Cardiac fibroblast (primary cell): Measurements from ENCODE around the gene GGCT.

ENCODE experiments used
- DNase-seq, 2 donors: peaks; one replicate each; pipeline versions ENCODE4 v3.0.0 to v3.0.0-alpha.2; 2010; ENCODE audit warnings: low read depth in 2 of 2
- H3K4me3 ChIP-seq, 2 donors: replicated peaks in 1 of 2; 1 replicate in 1 of 2; 2 replicates in 1 of 2; pipeline ENCODE4 v1.5.1; 2011; ENCODE audit warnings: low read depth in 2 of 2, low read length in 2 of 2, mild to moderate bottlenecking in 2 of 2, moderate library complexity in 1 of 2
- CTCF ChIP-seq: IDR thresholded peaks from one replicate; pipeline ENCODE4 v1.5.1; 2011; ENCODE audit warnings: low read depth, mild to moderate bottlenecking, low read length, inconsistent platforms

GGCT gene

GRCh38 chr7:30473903-30474302 is 30.7 kb downstream of the GGCT start:
- no peak for TF ChIP-seq CTCF
- no peak for DNase-seq
- H3K4me3 ChIP-seq = no peak overlapping the region

DNA sequence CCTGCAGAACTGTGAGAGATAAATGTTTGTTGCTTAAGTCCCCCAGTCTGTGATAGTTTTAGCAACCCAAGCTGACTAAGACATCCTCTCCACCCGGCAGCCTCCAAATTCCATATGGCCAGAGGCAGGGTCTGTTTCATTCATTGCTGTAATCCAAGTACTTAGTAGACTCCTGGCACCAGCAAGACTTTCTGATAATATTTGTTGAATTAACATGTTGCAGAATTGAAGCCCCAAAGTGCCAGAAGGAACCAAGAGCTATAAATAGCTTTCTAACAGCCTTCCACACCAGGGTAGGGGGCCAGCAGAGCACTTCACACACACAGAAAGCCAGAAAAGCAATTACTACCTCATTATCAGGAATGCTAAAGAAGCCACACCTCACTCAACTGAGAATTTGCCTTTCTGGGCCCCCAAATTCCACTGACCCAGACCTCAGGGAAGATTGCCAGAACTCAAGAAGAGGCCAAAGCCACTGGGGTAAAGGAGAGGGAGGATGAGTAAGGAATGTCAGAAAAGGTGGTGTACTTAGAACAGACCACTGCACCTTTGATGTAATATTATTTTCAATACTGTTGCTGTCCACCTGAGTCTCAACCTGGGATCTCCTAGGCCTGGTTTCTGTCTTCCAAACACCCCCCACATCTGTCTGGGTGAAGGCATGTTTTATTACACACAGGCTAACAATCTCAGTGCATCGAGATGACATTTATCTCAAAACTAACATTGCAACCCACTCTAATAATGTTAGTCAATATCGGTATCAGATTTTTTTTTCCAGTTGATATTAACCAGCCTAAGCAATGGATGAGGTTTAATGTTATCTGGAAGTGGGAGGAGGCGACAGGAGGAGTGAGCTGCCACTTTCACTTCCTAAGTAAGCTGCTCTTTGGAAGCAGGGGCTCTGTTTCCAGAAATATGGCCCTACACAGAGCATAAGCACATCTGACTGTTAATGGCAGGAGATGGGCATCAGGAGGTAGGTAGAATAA is 31.5 kb downstream of the GGCT start:
- DNase-seq = peak; percentile 87 to 95
- TF ChIP-seq CTCF = no peak

DNA sequence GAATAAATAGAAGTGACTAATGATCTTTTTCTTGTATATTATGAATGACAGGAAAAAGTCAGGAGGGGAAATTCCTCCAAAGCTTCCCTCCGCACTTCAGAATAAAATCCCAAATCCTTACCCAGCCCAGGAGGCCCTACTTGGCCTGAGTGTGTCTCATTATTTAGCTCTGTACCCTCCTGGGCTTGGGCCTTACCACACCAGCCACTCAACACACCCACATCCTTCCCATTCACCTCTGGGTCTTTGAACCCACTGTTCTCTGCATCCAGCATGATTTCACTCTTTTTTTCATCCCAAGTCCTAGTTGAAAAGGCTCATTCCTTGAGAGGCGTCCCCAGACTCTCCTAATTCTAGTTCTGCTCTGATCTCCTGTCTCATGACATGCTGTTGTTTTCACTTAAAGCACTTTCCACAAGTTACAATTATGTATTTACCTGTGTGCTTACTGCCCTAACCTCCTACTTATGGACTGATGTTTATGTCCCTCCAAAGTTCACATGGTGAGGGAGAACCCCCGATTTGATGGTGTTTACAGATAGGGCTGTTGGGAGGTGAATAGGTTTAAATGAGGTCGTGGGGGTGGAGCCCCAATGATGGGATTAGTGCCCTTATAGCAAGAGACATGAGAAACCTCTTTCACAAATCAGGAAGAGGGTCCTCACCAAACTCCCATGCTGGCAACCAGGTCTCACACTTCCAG is 32.4 kb downstream of the GGCT start:
- H3K4me3 ChIP-seq = no peak overlapping the region
- no peak for TF ChIP-seq CTCF
- DNase-seq = no peak

More for the DNA sequence above, 31.5 kb downstream of the GGCT start:
- no peak overlapping the region for H3K4me3 ChIP-seq

- no peak overlapping the region for H3K4me3 ChIP-seq
- DNase-seq = no peak
- TF ChIP-seq CTCF = no peak
Observed at GRCh38 chr7:30471205-30471604, 33.4 kb downstream of the GGCT start.

- no peak for TF ChIP-seq CTCF
Observed at GRCh38 chr7:30470771-30471170, 33.9 kb downstream of the GGCT start.

GRCh38 chr7:30470163-30470770 is 34.4 kb downstream of the GGCT start:
- H3K4me3 ChIP-seq = no peak overlapping the region
- no peak for TF ChIP-seq CTCF
- peak; percentile 61 to 64 for DNase-seq

More at GRCh38 chr7:30470771-30471170, 33.9 kb downstream of the GGCT start:
- DNase-seq = peak; percentile 81 to 93
- no peak overlapping the region for H3K4me3 ChIP-seq
